Activated gamma-delta T cell treated with anti-CD3 and anti-CD28 coated beads, Interleukin-2, amount 50 U/mL, for 16 hours (primary cell): ENCODE measurements around the gene CYP20A1.
"Not testable (repeated sequence)": the region's sequence is repeated elsewhere in the genome, so short reads cannot be mapped to it uniquely, and the experiment has no call there.

ENCODE experiments used
- DNase-seq: peaks from one replicate; pipeline ENCODE4 v3.0.0-alpha.2; 2020; ENCODE audit warnings: low read depth

The CYP20A1 gene

DNA sequence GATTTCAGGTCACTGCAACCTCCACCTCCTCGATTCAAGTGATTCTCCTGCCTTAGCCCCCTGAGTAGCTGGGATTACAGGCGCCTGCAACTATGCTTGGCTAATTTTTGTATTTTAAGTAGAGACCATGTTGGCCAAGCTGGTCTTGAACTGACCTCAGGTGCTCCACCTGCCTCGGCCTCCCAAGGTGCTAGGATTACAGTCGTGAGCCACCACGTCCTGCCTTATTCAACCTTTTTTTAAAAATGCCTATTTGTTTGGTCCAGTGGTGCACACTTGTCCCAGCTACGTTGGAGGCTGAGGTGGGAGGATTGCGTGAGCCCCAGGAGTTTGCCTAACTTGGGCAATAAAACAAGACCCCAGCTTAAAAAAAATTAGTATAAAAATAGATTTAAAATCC lies 43.3 kb downstream of the CYP20A1 start:
- DNase-seq, result no peak

DNA sequence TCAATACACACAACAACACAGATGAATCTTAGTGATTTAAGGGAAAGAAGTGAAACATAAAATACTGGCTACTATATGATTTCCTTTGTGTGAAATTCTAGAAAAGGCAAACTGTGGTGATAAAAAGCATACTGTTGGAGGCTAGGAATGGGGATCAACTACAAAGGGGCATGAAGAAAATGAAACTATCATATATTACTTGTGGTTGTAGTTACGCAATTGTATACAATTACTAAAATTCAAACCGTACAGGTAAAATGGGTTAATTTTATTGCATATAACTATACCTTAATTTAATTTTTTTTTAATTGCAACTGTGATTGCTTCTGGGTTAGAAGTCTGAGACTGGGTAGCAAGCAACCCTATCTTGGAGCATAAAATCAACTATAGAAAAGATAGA lies 47.7 kb downstream of the CYP20A1 start:
- no peak for DNase-seq

DNA sequence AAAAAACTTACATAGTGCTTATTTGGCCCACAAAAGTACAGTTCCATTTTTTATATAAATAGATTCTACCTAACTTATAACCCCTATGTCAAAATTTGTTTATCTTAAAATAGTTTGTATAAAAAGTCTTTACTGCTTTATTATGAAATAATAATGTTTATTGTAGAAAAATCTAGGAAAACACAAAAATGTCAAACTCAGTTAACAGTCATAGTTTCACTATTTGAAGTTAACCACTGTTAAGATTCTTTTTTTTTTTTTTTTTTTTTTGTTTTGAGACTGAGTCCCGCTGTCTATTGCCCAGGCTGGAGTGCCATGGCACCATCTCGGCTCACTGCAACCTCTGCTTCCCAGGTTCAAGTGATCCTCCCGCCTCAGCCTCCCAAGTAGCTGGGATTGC lies 62.8 kb downstream of the CYP20A1 start:
- no peak for DNase-seq

DNA sequence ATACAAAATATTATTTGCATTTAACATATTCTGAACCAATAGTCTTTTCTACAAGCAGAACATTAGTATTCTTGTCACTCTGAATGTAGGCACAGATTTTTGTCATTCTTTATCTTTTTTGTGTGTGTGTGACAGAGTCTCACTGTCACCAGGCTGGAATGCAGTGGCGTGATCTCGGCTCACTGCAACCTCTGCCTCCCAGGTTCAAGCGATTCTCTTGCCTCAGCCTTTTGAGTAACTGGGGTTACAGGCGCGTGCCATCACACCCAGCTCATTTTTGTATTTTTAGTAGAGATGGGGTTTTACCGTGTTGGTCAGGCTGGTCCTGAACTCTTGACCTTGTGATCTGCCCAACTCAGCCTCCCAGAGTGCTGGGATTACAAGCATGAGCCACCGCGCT lies 63.8 kb downstream of the CYP20A1 start:
- not testable (repeated sequence) for DNase-seq

DNA sequence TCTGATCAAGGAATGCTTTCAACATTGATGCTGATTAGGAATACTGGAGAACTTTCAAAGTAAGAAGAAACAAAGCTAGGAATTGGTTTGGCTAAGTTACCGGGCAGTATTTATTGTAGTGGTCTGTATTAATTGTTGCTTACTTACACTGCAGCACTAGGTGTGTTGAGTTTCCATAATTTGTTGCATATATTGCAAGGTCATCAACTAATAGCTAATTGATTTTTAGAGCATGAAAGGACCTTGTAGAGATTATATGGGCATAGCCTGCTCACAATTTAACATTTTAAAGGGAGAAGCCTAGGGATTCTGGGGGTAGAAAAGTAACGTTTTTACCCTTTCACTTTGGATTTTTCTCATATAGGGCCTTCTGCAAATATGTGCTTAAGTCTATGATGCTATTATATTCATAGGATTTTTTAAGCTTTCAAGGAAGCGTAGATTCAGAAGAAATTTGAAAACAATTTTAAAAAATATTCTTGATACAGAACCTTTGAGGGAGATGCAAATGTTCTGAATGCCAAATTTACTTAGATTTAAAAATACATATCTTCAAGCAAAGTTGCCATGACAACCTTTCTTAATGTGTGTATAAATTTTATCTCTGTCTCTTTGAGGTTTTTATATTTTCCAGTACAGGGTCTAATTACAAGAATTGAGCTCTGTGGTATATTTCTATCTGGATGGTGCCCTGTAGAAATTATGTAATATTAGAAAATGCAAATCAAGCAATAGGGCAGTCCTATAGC lies 72.0 kb downstream of the CYP20A1 start:
- DNase-seq, result no peak

DNA sequence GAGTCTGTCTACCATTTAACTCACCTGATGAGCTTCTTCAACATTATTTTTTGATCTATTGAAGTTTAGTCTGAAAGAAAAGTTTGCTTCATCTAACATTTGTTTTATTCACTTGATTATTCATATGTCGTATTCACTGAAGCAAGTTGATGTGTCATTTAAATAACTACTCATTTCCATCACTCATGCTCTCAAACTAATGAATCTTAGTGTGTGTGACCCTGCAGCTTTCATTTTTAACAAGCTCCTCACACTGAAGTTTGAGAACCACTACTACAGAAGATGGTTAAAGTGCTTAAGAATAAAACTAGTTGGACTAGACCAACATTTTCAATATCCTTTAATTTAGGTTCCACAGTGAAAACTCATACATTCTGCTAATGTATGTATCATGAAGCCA lies 87.5 kb downstream of the CYP20A1 start:
- no peak for DNase-seq

DNA sequence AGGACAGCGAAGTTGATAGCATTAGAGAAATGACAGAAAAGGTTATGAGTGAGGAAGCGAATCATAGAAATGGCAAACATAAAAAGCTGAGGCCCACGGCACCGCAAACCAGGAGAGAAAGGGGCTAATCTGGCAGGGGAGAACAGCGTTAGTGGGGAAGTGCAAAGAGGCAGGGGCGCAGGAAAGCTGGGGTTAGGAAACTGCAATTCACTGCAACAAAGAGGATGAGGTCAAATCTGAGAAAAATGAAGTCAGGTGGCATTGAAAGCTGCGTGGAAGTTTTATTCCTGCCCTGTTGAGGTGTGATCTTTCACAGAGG lies 88.7 kb downstream of the CYP20A1 start:
- DNase-seq, result no peak

DNA sequence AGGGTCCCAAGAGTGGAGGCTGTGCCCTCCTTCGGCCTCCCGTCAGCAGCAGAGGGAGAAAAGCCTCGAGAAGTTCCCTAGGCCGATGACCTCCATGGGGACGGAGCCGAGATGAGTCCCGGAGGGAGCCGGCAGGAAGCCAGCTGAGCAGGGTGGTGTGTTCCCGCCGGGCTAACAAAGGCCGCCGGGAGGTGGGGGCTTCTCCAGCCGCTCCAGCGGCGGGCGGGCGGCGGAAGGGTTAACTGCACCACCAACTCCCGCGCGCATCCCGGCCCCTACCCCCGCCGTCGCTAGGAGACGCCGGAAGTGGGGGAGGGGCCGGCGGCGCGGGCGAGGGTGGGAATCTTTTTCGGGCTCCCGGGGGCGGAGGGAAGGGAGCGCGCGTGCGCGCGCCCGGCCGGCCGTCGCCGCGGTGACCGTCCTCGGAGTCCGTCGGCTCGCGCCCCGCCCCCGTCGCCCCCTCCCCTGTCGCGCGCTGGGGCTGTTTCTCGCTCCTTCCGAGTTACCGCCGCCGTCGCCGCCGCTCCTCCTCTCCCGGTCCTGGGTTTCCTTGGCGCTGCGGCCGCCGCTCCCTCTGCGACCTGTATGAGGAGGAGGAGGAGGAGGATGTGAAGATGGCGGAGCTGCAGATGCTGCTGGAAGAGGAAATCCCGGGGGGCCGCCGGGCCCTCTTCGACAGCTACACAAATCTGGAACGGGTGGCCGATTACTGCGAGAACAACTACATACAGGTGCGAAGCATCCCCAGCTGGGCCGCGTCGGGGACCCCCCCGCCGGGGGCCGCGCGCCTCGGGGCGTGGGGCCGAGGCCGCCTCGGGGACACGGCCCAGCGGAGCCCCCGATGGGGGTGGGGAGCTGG lies 89.3 kb downstream of the CYP20A1 start, which contains the start of gene ABI2:
ABI2 (plus strand) TSS at position 494 of the 859 bp plus-strand sequence; CDS start at position 615, 121 bp downstream.
- DNase-seq, result peak; percentile 27

DNA sequence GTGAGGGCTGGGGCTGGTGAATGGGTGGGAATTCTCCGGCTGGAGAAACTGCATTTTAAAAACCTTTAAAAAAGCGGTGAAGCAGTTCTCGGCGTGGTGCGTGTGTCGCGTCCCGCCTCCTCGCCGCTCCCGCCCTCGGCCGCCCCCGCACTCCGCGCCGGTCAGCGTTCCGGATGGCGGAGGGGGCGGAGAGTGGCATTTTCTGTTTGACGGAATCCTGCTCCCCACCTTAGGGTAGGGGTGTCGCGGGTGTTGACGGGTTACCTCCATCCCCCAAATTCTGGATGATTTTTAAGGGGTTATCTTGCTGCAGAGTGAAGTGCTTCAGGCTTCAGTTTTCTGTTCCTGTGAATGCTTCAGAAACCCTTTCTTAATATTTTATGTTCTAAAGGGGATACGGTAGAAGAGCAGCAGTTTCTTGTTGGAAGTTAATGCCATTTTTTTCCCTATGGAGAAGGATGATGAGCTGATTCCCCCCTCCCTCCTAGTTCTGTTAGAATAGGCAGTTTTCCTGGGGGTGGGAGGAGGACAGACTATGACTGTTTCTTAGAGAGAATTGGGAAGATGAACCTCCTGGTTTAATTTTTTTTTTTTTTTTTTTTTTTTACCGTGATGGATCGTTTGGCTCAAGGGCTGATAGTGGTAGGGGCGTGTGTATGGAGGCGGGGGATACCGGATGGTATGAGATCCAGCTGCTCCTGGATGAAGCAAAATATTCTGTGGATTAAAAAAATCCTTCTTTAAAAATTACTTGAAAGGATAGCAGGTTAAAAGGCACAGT lies 90.1 kb downstream of the CYP20A1 start:
- DNase-seq, result peak; percentile 12

DNA sequence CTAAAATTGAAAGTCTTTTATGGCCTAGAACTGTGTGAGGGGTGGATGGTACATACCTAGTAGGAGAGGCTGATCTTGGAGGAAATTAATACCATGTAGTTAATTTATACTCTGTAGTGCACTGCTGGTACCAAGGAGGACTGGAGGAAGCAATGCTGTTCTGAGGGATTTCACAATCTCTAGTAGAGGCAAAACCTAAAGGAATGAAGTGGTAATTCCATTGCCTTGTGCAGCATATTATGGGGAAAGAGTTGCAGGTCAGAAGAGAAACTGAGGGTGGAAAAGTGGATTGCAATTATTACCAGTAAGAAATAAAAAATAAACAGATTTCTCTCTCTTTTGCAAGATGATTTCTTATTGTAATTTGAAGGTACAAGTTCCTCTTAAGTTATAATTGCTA lies 91.6 kb downstream of the CYP20A1 start:
- no peak for DNase-seq

DNA sequence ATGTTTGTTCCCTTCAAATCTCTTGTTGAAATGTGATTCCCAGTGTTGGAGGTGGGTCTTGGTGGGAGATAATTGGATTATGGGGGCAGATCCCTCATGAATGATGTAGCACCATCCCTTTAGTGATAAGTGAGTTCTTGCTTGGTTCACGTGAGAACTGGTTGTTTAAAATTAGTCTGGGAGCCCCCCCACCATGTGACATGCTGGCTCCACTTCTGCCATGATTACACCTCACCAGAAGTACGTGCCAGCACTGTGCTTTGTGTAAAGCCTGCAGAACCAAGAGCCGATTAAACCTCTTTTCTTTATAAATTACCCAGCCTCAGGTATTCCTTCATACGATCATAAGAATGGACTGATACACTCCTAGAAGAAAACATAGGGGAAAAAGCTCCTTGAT lies 99.5 kb downstream of the CYP20A1 start:
- no peak for DNase-seq

DNA sequence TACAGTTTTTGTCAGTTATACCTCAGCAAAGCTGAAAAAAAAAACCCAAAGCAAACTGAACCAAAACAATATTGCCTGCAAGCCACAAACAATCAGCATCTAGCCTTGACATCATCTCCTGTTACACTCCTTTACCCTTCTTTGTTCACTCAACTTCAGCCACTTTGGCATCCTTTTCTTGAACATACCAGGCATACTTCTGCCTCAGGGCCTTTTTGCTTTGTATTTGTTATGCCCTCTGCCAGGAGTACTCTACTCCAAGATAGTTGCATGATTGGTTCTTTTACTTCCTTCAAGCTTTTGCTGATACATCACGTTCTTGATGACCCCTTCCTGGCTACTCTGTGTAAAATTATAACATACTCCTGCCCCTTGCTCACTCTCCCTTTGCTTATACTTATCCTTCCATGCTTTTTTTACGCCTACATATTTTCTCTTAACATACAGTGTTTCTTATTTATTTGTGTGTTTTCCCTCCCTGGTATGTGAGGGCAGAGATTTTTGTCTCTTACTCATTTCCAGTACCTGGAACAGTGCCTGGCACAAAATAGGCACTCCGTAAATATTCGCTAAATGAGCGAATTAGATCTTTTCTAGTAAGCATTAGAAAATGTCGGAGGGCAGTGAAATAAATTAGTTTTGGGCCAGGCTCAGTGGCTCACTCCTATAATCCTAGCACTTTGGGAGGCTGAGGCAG lies 102.1 kb downstream of the CYP20A1 start:
- DNase-seq, result no peak

DNA sequence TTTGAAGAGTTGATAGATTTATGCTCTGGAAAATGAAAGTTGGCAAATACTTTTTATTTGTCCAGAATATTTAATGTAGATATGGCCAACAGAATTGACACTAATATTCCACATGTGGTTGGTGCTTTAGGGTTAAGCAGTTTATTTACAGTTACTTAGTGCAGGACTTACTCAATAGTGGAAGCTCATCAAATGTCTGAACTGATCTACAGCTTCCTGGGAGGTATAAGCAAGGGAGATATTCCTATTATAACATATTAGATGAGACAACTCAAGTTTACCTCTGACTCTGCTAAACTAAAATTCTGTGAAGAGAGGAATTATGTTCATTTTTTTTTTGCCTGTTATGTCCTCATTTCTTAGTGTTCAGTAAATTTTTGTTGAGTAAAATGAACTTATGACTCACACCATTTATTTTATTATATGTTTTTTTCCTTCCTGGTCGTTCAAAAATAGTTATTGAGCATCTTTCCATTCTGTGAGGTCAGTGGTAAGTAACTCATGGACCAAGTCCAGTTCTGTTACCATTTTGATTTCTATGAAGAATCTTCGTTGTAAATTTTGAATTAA lies 103.0 kb downstream of the CYP20A1 start:
- no peak for DNase-seq

DNA sequence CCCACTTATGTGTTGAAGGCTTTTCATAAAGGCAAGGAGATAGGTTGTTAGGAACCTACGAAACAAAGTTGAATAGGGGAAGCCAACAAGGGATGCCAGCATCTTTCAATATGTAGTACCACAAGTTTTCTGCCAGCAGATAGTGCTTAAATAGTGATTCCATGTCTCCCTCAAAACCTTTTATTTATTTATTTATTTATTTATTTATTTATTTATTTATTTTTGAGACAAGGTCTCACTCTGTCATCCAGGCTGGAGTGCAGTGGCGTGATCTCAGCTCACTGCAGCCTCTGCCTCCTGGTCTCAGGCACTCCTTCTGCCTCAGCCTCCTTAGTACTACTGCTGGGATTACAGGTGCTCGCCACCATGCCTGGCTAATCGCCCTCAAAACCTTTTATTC lies 103.6 kb downstream of the CYP20A1 start:
- not testable (repeated sequence) for DNase-seq

DNA sequence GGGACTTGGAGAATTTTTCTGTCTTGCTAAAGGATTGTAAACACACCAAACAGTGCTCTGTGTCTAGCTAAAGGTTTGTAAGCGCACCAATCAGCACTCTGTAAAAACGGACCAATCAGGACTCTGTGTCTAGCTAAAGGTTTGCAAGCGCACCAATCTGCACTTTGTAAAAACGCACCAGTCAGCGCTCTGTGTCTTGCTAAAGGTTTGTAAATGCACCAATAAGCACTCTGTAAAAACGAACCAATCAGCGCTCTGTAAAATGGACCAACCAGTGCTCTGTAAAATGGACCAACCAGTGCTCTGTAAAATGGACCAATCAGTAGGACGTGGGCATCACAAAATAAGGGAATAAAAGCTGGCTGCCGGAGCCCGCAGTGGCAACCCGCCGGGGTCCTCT lies 105.8 kb downstream of the CYP20A1 start:
- DNase-seq, result no peak

DNA sequence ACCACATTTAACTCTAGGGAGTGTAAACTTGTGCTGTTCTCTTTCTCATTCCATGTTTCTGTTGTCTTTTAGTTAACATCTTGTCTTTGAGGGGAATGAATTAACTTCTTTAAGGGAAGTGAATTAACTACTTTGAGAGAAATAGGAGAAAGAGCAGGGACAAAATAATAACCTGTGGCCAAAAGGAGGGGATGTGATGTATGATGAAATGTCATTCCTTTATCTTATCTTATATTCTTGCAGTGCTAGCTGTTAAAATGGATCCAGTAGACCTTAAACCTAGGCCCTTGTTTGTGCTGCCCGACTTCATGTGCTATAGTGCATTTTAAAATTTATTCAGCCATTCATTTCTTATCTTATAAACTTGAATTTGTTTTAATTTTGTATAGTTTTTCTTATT lies 107.8 kb downstream of the CYP20A1 start:
- DNase-seq, result no peak

DNA sequence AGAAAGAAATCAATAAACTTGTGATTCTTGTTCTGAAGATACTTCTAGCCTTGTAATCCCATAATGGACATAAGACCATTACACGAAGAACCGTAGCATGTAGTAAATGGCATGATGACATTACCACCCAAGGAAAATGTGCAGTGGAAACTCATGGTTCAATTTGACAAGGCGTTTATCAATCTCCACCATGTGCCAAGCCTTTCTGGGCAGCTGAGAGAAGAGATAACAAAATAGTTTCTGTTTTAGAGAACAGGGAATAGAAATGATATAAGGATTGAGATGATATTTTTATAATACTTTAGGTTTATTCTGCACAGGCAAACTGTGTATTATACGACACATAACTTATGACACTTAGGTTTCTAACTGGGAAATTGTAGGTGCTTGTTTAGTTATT lies 108.6 kb downstream of the CYP20A1 start:
- no peak for DNase-seq

DNA sequence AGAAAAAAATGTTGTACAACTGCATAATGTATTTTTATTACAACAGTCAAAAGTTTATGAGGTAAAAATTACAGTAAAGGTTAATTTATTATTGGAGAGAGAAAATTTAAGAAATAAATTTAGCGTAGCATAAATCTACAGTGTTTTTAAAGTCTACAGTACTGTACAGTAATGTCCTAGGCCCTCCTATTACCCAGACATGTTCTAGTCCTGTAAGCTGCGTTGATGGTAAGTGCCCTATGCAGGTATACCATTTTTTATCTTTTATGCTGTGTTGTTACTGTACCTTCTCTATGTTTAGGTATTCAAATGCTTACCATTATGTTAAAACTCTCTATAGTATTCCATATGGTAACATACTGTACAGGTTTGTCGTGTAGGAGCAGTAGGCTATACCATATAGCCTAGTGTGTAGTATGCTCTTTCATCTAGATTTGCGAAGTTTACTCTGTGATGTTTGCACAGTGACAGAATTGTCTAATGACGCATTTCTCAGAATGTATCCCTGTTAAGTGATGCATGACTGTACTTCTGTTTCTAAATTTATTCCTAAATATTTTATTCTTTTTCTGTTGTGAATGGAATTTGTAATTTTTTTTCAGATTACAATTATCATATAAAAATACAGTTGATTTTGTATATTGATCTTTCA lies 113.9 kb downstream of the CYP20A1 start:
- no peak for DNase-seq

DNA sequence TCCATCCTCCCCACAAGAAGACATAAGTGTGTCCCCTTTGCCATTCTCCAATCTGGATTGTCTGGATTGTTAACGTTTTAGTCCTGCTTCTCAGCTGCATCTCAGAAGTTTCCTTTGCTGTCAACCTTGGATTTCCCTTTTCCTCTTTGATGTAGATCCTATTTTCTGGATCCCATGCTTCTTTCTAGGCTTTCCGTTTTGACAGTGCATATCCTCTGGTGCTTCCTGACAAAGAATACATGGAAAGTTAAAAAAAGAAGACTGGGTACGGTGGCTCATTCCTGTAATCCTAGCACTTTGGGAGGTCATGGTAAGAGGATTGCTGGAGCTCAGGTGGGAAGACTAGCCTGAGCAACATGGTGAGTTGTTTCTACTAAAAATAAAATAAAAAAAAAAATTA lies 116.1 kb downstream of the CYP20A1 start:
- no peak for DNase-seq
